Endometrial microvascular endothelial cells (primary cell): ENCODE results near the gene LANCL3. TPM values are rescaled to one million over a fixed set of nuclear protein-coding genes. Genes with fewer than 3 reads are reported as not detected.

Experiments
- in situ Hi-C: cut with HindIII; loops from 2 replicates; pipeline ENCODE4 v1.10.0; 2017; ENCODE audit warnings: low sequenced_read_pairs, low pct_unique_long_range_greater_than_20kb; ENCODE audit errors: inconsistent ontology term
- total RNA-seq: library from RNA; depleted of rRNA; stranded (reverse); fragments of >200 nt; gene quantifications from one replicate; pipeline ENCODE4 v1.2.3, GENCODE V29; 2015; ENCODE audit errors: inconsistent ontology term

Gene LANCL3
- total RNA-seq, 1 donor from 2014 or later: 0.09 TPM

DNA sequence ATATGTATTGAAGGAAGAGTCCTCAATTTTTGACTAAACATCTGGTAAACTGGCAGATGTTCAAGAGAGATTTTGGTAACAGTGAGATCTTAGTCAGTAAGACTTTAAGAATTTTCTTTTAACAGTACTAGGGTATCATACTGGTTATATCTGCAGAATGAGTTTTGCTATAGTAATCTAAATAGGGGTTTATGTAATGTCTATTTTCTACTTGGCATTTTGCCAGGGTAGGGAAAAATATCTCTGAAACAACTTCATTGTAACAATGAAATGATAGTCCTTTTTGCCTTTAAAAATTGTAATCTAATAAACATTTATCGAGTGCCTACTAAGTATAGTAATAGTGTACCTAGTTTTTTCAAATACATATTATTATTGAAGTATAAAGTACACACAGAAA lies 146.2 kb downstream of the LANCL3 start:
- in situ Hi-C loops: no loop called here

DNA sequence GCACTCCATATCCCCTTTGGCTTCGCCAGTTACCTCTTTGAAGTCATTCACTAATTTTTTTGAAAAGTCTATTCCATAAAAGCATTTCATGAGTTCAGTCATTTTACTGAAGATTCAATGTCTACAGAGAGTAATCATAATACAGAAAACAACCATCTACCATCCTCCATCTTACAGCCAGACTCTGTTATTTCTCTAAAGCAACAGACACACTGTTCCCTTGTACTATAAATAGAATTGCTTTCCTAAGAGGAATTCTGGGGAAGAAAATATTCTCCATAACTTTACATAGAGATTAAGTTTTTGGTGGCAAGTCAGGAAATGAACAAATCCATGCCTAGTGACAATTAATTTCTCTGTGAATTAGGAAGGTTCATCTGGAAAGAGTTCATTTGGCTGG lies 151.1 kb downstream of the LANCL3 start:
- in situ Hi-C loops: no loop called here

DNA sequence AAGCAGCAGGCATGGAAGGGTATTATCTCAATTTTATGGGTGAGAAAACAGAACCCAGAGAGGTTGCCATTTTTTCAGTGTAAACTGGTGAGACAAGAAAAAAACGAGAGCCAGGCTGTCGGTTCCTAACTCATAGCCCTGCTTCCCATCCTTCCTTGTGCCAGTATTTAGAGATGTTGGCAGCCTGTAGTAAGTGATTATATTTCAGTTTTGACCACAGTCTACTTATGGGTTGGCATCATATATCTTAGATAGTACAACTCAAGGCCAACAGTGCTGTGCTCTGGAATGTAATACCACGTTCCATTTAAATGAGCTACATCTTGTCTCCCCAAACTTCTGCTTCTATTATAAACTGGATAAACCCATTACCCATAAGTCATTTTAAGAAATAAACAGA lies 154.9 kb downstream of the LANCL3 start:
- in situ Hi-C loops: no loop called here

Other genes with a start within 250 kb of the LANCL3 start
- 22.1 TPM for gene PRRG1, start 222.3 kb upstream of the LANCL3 start, total RNA-seq
- not detected for gene XK, start 114.1 kb downstream of the LANCL3 start, total RNA-seq
- gene CYBB, start 208.4 kb downstream of the LANCL3 start, total RNA-seq: not detected